Body of pancreas (tissue), 4 donors: Measurements from ENCODE around the gene NDUFB11.

Experiments used
- POLR2A ChIP-seq, 3 donors: fragments of 450-650 bp; IDR thresholded peaks; one replicate each; pipeline ENCODE4 v1.6.1; 2016; ENCODE audit warnings: antibody characterized with exemption in 3 of 3, mild to moderate bottlenecking in 2 of 3
- TF ChIP-seq, protein P1 (sequence below), 7 experiments: fragments of 450-650 bp in 4 of 7; fragments of 200-600 bp in 3 of 7; sonication (generic) in 3 of 7; IDR thresholded peaks; one replicate each; pipeline ENCODE4 v1.5.1; 2016 to 2019; ENCODE audit warnings: antibody characterized with exemption in 7 of 7

GRCh38 chrX:47170861-47171692 is 26.6 kb upstream of the NDUFB11 start:
- TF ChIP-seq, protein P1, sequence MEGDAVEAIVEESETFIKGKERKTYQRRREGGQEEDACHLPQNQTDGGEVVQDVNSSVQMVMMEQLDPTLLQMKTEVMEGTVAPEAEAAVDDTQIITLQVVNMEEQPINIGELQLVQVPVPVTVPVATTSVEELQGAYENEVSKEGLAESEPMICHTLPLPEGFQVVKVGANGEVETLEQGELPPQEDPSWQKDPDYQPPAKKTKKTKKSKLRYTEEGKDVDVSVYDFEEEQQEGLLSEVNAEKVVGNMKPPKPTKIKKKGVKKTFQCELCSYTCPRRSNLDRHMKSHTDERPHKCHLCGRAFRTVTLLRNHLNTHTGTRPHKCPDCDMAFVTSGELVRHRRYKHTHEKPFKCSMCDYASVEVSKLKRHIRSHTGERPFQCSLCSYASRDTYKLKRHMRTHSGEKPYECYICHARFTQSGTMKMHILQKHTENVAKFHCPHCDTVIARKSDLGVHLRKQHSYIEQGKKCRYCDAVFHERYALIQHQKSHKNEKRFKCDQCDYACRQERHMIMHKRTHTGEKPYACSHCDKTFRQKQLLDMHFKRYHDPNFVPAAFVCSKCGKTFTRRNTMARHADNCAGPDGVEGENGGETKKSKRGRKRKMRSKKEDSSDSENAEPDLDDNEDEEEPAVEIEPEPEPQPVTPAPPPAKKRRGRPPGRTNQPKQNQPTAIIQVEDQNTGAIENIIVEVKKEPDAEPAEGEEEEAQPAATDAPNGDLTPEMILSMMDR (IDR thresholded peaks at IDR 0.05), result no peak
- TF ChIP-seq POLR2A (IDR thresholded peaks at IDR 0.05), result no peak
